Sigmoid colon (tissue), 7 donors: Measurements from ENCODE around the gene MAP1A. TPM values are rescaled to one million over a fixed set of nuclear protein-coding genes. Genes with fewer than 3 reads are reported as not detected.
A peak's percentile ranks its signal among the peaks of the same experiment; 100 is the strongest.

ENCODE experiments used
- DNase-seq: peaks from one replicate; pipeline ENCODE4 v3.0.0-alpha.2; 2019
- H3K27ac ChIP-seq, 4 donors: fragments of 200-600 bp; sonication (generic); one replicate each; pipeline ENCODE4 v1.5.1; 2016 to 2019; ENCODE audit warnings: mild to moderate bottlenecking in 1 of 4
- H3K27me3 ChIP-seq, 3 donors: fragments of 200-600 bp; sonication (generic); one replicate each; pipeline ENCODE4 v1.5.1; 2019; ENCODE audit warnings: mild to moderate bottlenecking in 1 of 3
- H3K36me3 ChIP-seq, 4 donors: fragments of 200-600 bp; sonication (generic); one replicate each; pipeline ENCODE4 v1.5.1; 2016 to 2019
- H3K4me1 ChIP-seq, 4 donors: fragments of 200-600 bp; sonication (generic); one replicate each; pipeline ENCODE4 v1.5.1; 2017 to 2019
- H3K4me3 ChIP-seq, 4 donors: fragments of 200-600 bp; sonication (generic); one replicate each; pipeline ENCODE4 v1.5.1; 2017 to 2019; ENCODE audit warnings: mild to moderate bottlenecking in 2 of 4, moderate library complexity in 1 of 4
- H3K9me3 ChIP-seq, 4 donors: fragments of 200-600 bp in 3 of 4; sonication (generic) in 3 of 4; one replicate each; pipeline versions ENCODE4 v1.5.1 to v1.6.1; 2013 to 2019
- CTCF ChIP-seq, 4 experiments: fragments of 450-650 bp in 3 of 4; fragments of 200-600 bp in 1 of 4; IDR thresholded peaks; one replicate each; pipeline ENCODE4 v1.5.1; 2016 to 2019; ENCODE audit warnings: antibody characterized with exemption in 4 of 4, mild to moderate bottlenecking in 3 of 4, moderate library complexity in 2 of 4
- EP300 ChIP-seq, 4 donors: sonication (generic); formaldehyde crosslinking; IDR thresholded peaks; one replicate each; pipeline ENCODE4 v1.6.1; 2017; ENCODE audit warnings: antibody characterized with exemption in 4 of 4
- POLR2A ChIP-seq, 2 donors: fragments of 450-650 bp; IDR thresholded peaks; one replicate each; pipeline ENCODE4 v1.6.1; 2016; ENCODE audit warnings: antibody characterized with exemption in 2 of 2, mild to moderate bottlenecking in 2 of 2, moderate library complexity in 2 of 2
- POLR2AphosphoS5 ChIP-seq, 4 donors: sonication (generic); formaldehyde crosslinking; IDR thresholded peaks; one replicate each; pipeline ENCODE4 v1.6.1; 2017; ENCODE audit warnings: antibody characterized with exemption in 4 of 4
- WGBS, 2 donors: extraction: QIAGEN DNeasy Blood & Tissue Kit; methylation state at CpG; one replicate each; pipeline ENCODE4 v1.1.7; 2013; 5-methylcytosine and 5-hydroxymethylcytosine counted together
- intact Hi-C: fragments of 100-400 bp; cut with DNase I; formaldehyde crosslinking; loops from one replicate; pipeline ENCODE4 v1.15.1; 2023
- polyA plus RNA-seq, 3 donors: library from polyadenylated mRNA; stranded (reverse); fragments of 200-250 nt; gene quantifications; one replicate each; pipeline ENCODE4 v1.2.3, GENCODE V29; 2013
- total RNA-seq, 4 donors: library from RNA; depleted of rRNA; stranded (reverse); fragments of >200 nt; gene quantifications; one replicate each; pipeline ENCODE4 v1.1.0, GENCODE V29; 2016
- donor health status: healthy with polysubstance abuse.
- donor health status: Bipolar disorder and iron deficiency.
- donor health status: healthy.

The MAP1A gene
- total and polyA plus RNA-seq, 7 donors: 0.23 to 61.2 (median 25.2) TPM

GRCh38 chr15:43525131-43525530, 7.7 kb downstream of the MAP1A start:
- H3K36me3 ChIP-seq: peaks cover 37 to 94% (median 52%) of the 10 kb centered on the region in 4 donors
- 69 to 83% methylated on average over 4 of the region's 4 CpGs for WGBS, 2 donors
- DNase-seq: no peak
- no peak overlapping the region for H3K27ac ChIP-seq
- H3K27me3 ChIP-seq: no peaks in the 10 kb centered on the region
- no peaks in the 10 kb centered on the region for H3K9me3 ChIP-seq
- H3K4me1 ChIP-seq: peaks cover 0 to 1% (median 0%) of the 10 kb centered on the region in 4 donors
- H3K4me3 ChIP-seq: no peak overlapping the region
- TF ChIP-seq POLR2A (IDR thresholded peaks at IDR 0.05): no peak
- no peak for TF ChIP-seq CTCF (IDR thresholded peaks at IDR 0.05)
- TF ChIP-seq POLR2AphosphoS5 (IDR thresholded peaks at IDR 0.05): no peak
- TF ChIP-seq EP300 (IDR thresholded peaks at IDR 0.05): no peak
- intact Hi-C loops: no loop called here

DNA sequence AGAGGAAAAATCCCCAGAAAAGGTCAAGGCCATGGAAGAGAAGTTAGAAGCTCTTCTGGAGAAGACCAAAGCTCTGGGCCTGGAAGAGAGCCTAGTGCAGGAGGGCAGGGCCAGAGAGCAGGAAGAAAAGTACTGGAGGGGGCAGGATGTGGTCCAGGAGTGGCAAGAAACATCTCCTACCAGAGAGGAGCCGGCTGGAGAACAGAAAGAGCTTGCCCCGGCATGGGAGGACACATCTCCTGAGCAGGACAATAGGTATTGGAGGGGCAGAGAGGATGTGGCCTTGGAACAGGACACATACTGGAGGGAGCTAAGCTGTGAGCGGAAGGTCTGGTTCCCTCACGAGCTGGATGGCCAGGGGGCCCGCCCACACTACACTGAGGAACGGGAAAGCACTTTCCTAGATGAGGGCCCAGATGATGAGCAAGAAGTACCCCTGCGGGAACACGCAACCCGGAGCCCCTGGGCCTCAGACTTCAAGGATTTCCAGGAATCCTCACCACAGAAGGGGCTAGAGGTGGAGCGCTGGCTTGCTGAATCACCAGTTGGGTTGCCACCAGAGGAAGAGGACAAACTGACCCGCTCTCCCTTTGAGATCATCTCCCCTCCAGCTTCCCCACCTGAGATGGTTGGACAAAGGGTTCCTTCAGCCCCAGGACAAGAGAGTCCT, 9.0 kb downstream of the MAP1A start:
- WGBS, 2 donors: 89 to 90% methylated on average over 11 of the region's 11 CpGs
- H3K27ac ChIP-seq: no peak overlapping the region
- H3K9me3 ChIP-seq: no peaks in the 10 kb centered on the region
- intact Hi-C loops: no loop called here
- DNase-seq: no peak
- H3K4me3 ChIP-seq: no peak overlapping the region
- no peaks in the 10 kb centered on the region for H3K27me3 ChIP-seq
- TF ChIP-seq POLR2AphosphoS5 (IDR thresholded peaks at IDR 0.05): no peak
- TF ChIP-seq POLR2A (IDR thresholded peaks at IDR 0.05): no peak
- no peak for TF ChIP-seq CTCF (IDR thresholded peaks at IDR 0.05)
- TF ChIP-seq EP300 (IDR thresholded peaks at IDR 0.05): no peak
- H3K4me1 ChIP-seq: peaks cover 0 to 5% (median 0%) of the 10 kb centered on the region in 4 donors
- peaks cover 27 to 86% (median 44%) of the 10 kb centered on the region in 4 donors for H3K36me3 ChIP-seq

DNA sequence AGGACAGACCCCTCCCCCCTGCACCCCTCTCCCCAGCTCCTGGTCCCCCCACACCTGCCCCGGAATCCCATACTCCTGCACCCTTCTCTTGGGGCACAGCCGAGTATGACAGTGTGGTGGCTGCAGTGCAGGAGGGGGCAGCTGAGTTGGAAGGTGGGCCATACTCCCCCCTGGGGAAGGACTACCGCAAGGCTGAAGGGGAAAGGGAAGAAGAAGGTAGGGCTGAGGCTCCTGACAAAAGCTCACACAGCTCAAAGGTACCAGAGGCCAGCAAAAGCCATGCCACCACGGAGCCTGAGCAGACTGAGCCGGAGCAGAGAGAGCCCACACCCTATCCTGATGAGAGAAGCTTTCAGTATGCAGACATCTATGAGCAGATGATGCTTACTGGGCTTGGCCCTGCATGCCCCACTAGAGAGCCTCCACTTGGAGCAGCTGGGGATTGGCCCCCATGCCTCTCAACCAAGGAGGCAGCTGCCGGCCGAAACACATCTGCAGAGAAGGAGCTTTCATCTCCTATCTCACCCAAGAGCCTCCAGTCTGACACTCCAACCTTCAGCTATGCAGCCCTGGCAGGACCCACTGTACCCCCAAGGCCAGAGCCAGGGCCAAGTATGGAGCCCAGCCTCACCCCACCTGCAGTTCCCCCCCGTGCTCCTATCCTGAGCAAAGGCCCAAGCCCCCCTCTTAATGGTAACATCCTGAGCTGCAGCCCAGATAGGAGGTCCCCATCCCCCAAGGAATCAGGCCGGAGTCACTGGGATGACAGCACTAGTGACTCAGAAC, 9.8 kb downstream of the MAP1A start:
- Histone ChIP-seq H3K27me3 (no peaks in the 10 kb centered on the region), H3K4me1 (peaks cover 0 to 9% (median 0%) of the 10 kb centered on the region in 4 donors), H3K9me3 (no peaks in the 10 kb centered on the region), H3K27ac (no peak overlapping the region), H3K36me3 (peaks cover 19 to 78% (median 36%) of the 10 kb centered on the region in 4 donors), H3K4me3 (no peak overlapping the region)
- TF ChIP-seq POLR2A (IDR thresholded peaks at IDR 0.05) (no peak), POLR2AphosphoS5 (IDR thresholded peaks at IDR 0.05) (no peak), EP300 (IDR thresholded peaks at IDR 0.05) (no peak), CTCF (IDR thresholded peaks at IDR 0.05) (no peak)
- peak; percentile 32 for DNase-seq
- whole genome bisulfite sequencing, 2 donors: 87 to 88% methylated on average over 9 of the region's 9 CpGs
- intact Hi-C loops: no loop called here

DNA sequence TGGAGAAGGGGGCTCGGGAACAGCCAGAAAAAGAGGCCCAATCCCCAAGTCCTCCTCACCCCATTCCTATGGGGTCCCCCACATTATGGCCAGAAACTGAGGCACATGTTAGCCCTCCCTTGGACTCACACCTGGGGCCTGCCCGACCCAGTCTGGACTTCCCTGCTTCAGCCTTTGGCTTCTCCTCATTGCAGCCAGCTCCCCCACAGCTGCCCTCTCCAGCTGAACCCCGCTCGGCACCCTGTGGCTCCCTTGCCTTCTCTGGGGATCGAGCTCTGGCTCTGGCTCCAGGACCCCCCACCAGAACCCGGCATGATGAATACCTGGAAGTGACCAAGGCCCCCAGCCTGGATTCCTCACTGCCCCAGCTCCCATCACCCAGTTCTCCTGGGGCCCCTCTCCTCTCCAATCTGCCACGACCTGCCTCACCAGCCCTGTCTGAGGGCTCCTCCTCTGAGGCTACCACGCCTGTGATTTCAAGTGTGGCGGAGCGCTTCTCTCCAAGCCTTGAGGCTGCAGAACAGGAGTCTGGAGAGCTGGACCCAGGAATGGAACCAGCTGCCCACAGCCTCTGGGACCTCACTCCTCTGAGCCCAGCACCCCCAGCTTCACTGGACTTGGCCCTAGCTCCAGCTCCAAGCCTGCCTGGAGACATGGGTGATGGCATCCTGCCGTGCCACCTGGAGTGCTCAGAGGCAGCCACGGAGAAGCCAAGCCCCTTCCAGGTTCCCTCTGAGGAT, 10.6 kb downstream of the MAP1A start:
- Histone ChIP-seq H3K4me1 (peaks cover 0 to 9% (median 0%) of the 10 kb centered on the region in 4 donors), H3K36me3 (peaks cover 15 to 70% (median 28%) of the 10 kb centered on the region in 4 donors), H3K9me3 (no peaks in the 10 kb centered on the region), H3K27me3 (no peaks in the 10 kb centered on the region), H3K4me3 (no peak overlapping the region), H3K27ac (no peak overlapping the region)
- DNase-seq: peak; percentile 36
- WGBS, 2 donors: 89 to 92% methylated on average over 12 of the region's 12 CpGs
- intact Hi-C loops: no loop called here
- no peak for TF ChIP-seq CTCF (IDR thresholded peaks at IDR 0.05)
- no peak for TF ChIP-seq EP300 (IDR thresholded peaks at IDR 0.05)
- no peak for TF ChIP-seq POLR2A (IDR thresholded peaks at IDR 0.05)
- TF ChIP-seq POLR2AphosphoS5 (IDR thresholded peaks at IDR 0.05): no peak
